ENCODE results near the gene LYSMD1. TPM values are rescaled to one million over a fixed set of nuclear protein-coding genes. Genes with fewer than 3 reads are reported as not detected.

Gene LYSMD1, protein sequence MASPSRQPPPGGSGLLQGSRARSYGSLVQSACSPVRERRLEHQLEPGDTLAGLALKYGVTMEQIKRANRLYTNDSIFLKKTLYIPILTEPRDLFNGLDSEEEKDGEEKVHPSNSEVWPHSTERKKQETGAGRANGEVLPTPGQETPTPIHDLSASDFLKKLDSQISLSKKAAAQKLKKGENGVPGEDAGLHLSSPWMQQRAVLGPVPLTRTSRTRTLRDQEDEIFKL
- 13.0 and 16.2 TPM in 2 replicates for total RNA-seq
- 1.0 and 2.5 TPM in 2 replicates for polyA plus RNA-seq

DNA sequence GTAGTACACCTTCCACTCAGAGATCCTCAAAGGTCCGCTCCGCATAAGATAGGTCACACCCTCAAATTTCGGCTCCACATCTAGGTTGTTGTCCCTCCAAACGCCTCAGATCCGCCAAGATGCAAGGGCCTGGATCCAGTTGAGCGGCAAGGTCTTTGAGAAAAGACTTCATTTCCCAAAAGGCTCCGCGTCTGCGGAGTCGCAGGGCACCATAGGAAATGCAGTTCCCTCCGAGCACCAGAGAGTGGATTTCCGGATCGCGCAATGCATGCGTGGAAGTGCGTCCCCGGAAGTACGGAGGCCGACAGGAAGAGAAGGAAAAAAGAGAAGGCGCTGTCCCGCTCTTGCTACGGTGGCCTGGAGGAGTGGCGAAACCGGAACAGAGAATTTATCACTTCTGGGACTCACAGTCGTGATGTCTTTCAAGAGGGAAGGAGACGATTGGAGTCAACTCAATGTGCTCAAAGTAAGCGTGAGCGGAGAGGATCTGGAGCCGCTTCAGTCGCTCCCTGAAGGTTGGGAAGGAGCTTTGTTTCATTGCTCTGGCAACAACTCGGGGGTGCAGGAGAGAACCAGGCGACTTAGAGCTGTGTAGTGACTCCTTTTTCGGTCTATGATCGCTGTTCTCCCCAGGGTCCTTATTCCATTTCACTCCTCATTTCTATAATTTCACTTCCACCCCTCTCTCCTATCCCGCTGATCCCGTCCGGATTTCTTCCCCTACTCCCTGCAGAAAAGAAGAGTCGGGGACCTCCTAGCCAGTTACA, at the start of gene LYSMD1, which contains the start of gene SCNM1:
Gene LYSMD1 (minus strand): TSS at position 165 of the 767 bp plus-strand sequence. CDS start 644 bp downstream, outside the sequence.
Gene SCNM1 (plus strand): TSS at position 407 of the 767 bp plus-strand sequence. CDS start 9 bp downstream, at position 416.
- Histone ChIP-seq H3K4me3 (peak within 1 kb of the TSS; percentile 64), H3K9me3 (ENCODE audit: low read depth) (no peaks in the 10 kb centered on the region), H3K9me2 (replicated peaks; ENCODE audit: insufficient read depth) (no peaks in the 10 kb centered on the region), H3K4me1 (ENCODE audit: insufficient read depth) (peaks cover 15% of the 10 kb centered on the region), H3K36me3 (replicated peaks; ENCODE audit: insufficient read depth, low read depth) (no peaks in the 10 kb centered on the region), H2AFZ (peak within 1 kb of the TSS; percentile 86), H3K79me2 (peaks cover 37% of the 10 kb centered on the region), H3K27me3 (no peaks in the 10 kb centered on the region), H3K27ac (peak within 1 kb of the TSS; percentile 88), H4K20me1 (ENCODE audit: insufficient read depth, poor library complexity, severe bottlenecking) (no peaks in the 10 kb centered on the region), H3K4me2 (peak within 1 kb of the TSS; percentile 81)
- under 1% methylated on average over 38 of the region's 38 CpGs for WGBS (ENCODE audit: low lambda C conversion rate, missing lambda C conversion rate)
- peak; percentile 97 for DNase-seq (ENCODE audit: low spot score)
- TF ChIP-seq, protein P1, sequence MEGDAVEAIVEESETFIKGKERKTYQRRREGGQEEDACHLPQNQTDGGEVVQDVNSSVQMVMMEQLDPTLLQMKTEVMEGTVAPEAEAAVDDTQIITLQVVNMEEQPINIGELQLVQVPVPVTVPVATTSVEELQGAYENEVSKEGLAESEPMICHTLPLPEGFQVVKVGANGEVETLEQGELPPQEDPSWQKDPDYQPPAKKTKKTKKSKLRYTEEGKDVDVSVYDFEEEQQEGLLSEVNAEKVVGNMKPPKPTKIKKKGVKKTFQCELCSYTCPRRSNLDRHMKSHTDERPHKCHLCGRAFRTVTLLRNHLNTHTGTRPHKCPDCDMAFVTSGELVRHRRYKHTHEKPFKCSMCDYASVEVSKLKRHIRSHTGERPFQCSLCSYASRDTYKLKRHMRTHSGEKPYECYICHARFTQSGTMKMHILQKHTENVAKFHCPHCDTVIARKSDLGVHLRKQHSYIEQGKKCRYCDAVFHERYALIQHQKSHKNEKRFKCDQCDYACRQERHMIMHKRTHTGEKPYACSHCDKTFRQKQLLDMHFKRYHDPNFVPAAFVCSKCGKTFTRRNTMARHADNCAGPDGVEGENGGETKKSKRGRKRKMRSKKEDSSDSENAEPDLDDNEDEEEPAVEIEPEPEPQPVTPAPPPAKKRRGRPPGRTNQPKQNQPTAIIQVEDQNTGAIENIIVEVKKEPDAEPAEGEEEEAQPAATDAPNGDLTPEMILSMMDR (IDR thresholded peaks at IDR 0.05; ENCODE audit: poor library complexity), result no peak
- no peak for TF ChIP-seq EZH2phosphoT487 (IDR thresholded peaks at IDR 0.05; ENCODE audit: low read depth, severe bottlenecking, unreplicated experiment)
- TF ChIP-seq EZH2 (IDR thresholded peaks at IDR 0.05; ENCODE audit: borderline replicate concordance), result no peak

GRCh38 chr1:151213560-151213959, 47.9 kb upstream of the LYSMD1 start:
- Histone ChIP-seq H4K20me1 (ENCODE audit: insufficient read depth, poor library complexity, severe bottlenecking) (peaks cover 74% of the 10 kb centered on the region), H3K4me3 (no peak overlapping the region), H3K27ac (no peak overlapping the region), H3K27me3 (no peaks in the 10 kb centered on the region), H3K9me2 (replicated peaks; ENCODE audit: insufficient read depth) (no peaks in the 10 kb centered on the region), H3K9me3 (ENCODE audit: low read depth) (no peaks in the 10 kb centered on the region), H3K79me2 (peaks cover 96% of the 10 kb centered on the region), H3K36me3 (replicated peaks; ENCODE audit: insufficient read depth, low read depth) (no peaks in the 10 kb centered on the region), H2AFZ (no peak overlapping the region), H3K4me1 (ENCODE audit: insufficient read depth) (peaks cover 9% of the 10 kb centered on the region), H3K4me2 (no peak overlapping the region)
- DNase-seq (ENCODE audit: low spot score), result no peak
- WGBS (ENCODE audit: low lambda C conversion rate, missing lambda C conversion rate), result 38% methylated on average over 2 of the region's 2 CpGs
- TF ChIP-seq EZH2phosphoT487 (IDR thresholded peaks at IDR 0.05; ENCODE audit: low read depth, severe bottlenecking, unreplicated experiment), result no peak
- TF ChIP-seq, protein P1 (IDR thresholded peaks at IDR 0.05; ENCODE audit: poor library complexity), result no peak
- no peak for TF ChIP-seq EZH2 (IDR thresholded peaks at IDR 0.05; ENCODE audit: borderline replicate concordance)

DNA sequence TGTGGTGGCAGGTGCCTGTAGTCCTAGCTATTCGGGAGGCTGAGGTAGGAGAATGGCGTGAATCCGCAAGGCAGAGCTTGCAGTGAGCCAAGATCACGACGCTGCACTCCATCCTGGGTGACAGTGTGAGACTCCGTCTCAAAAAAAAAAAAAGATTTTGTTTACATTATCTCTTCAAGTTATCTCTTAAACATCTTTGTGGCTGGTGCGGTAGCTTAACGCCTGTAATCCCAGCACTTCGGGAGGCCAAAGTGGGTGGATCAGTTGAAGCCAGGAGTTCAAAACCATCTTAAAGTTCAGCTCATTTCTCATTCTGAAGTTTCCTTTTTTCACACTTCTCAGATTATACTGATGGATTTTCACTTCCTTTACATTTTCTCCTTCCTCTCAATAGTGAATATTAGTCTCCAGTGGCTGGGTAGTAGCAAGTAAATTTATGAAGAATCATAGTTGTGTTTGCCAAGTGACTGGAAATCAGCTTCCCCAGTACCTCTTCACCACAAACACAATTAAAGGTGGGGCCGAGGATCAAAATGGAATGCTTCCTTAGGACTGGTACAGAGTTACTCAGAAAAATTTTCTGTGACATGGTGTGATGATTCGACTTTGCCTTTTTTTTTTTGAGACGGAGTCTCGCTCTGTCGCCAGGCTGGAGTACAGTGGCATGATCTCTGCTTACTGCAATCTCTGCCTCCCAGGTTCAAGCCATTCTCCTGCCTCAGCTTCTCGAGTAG, 46.4 kb upstream of the LYSMD1 start:
- no peak for DNase-seq (ENCODE audit: low spot score)
- H2AFZ ChIP-seq, result no peak overlapping the region
- no peaks in the 10 kb centered on the region for H3K9me3 ChIP-seq (ENCODE audit: low read depth)
- no peak overlapping the region for H3K4me3 ChIP-seq
- H3K27me3 ChIP-seq, result no peaks in the 10 kb centered on the region
- no peaks in the 10 kb centered on the region for H3K9me2 ChIP-seq (replicated peaks; ENCODE audit: insufficient read depth)
- TF ChIP-seq EZH2 (IDR thresholded peaks at IDR 0.05; ENCODE audit: borderline replicate concordance) (no peak), EZH2phosphoT487 (IDR thresholded peaks at IDR 0.05; ENCODE audit: low read depth, severe bottlenecking, unreplicated experiment) (no peak)
- TF ChIP-seq, protein P1 (IDR thresholded peaks at IDR 0.05; ENCODE audit: poor library complexity), result no peak
- WGBS (ENCODE audit: low lambda C conversion rate, missing lambda C conversion rate), result 67% methylated on average over 15 of the region's 15 CpGs
- H4K20me1 ChIP-seq (ENCODE audit: insufficient read depth, poor library complexity, severe bottlenecking), result peaks cover 64% of the 10 kb centered on the region
- H3K27ac ChIP-seq, result no peak overlapping the region
- no peaks in the 10 kb centered on the region for H3K36me3 ChIP-seq (replicated peaks; ENCODE audit: insufficient read depth, low read depth)
- H3K79me2 ChIP-seq, result peaks cover 96% of the 10 kb centered on the region
- H3K4me2 ChIP-seq, result no peak overlapping the region
- H3K4me1 ChIP-seq (ENCODE audit: insufficient read depth), result peaks cover 7% of the 10 kb centered on the region

Measured in hepatocyte (in vitro differentiated cells).